ENCODE data around the gene IL13. TPM values are rescaled to one million over a fixed set of nuclear protein-coding genes. Genes with fewer than 3 reads are reported as not detected.
"Not testable (repeated sequence)": the region's sequence is repeated elsewhere in the genome, so short reads cannot be mapped to it uniquely, and the experiment has no call there.

IL13 gene
- total RNA-seq, 1 donor from 2014 or later: not detected

DNA sequence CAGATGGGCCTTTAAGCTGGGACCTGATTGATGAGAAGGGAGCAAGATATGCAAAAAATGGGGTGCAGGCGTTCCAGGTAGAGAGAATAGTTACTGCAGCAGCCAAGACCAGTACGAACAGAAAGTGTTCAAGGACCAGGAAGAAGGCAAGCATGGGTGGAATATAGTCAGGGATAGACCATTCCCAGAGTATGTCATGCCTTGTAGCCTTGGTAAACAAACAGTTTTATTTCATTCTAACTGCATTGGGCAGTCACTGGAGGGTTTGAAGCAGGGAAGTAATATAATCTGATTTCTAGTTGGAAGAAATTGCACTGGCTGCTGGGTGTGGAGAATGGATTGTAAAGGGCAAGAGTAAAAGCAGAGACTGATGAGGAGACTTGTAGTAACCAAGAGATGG lies 30.5 kb upstream of the IL13 start:
- no peak for DNase-seq (ENCODE audit: low read depth, low spot score)
- Mint-ChIP-seq H3K27ac (ENCODE audit: unreplicated experiment) (no peak overlapping the region), H3K27me3 (ENCODE audit: low read depth) (no peaks in the 10 kb centered on the region), H3K4me1 (no peaks in the 10 kb centered on the region), H3K9me3 (no peaks in the 10 kb centered on the region), H3K4me3 (no peak overlapping the region), H3K36me3 (ENCODE audit: low read depth) (peaks cover 16% of the 10 kb centered on the region)
- TF ChIP-seq, protein P1, sequence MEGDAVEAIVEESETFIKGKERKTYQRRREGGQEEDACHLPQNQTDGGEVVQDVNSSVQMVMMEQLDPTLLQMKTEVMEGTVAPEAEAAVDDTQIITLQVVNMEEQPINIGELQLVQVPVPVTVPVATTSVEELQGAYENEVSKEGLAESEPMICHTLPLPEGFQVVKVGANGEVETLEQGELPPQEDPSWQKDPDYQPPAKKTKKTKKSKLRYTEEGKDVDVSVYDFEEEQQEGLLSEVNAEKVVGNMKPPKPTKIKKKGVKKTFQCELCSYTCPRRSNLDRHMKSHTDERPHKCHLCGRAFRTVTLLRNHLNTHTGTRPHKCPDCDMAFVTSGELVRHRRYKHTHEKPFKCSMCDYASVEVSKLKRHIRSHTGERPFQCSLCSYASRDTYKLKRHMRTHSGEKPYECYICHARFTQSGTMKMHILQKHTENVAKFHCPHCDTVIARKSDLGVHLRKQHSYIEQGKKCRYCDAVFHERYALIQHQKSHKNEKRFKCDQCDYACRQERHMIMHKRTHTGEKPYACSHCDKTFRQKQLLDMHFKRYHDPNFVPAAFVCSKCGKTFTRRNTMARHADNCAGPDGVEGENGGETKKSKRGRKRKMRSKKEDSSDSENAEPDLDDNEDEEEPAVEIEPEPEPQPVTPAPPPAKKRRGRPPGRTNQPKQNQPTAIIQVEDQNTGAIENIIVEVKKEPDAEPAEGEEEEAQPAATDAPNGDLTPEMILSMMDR (conservative IDR thresholded peaks at IDR 0.05): no peak

DNA sequence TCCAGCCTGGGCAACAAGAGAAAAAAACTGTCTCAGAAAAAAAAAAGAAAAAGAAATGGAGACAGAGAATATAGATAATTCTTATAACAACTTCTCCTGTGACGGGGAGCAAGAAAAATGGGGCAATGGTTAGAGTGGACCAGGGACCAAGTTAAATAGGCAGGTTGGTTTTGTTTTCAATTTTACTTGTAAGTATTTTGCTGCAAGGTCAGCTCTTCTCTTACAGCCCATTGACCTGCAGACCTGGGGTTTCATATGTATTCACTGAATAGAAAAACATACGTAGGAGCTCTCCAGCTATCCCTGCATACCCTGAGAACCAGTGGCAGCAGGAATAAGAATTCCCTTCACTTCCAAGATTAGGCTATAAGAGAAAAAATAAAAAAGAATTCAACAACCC lies 29.2 kb upstream of the IL13 start:
- TF ChIP-seq, protein P1 (conservative IDR thresholded peaks at IDR 0.05): no peak
- peaks cover 12% of the 10 kb centered on the region for H3K36me3 Mint-ChIP-seq (ENCODE audit: low read depth)
- no peaks in the 10 kb centered on the region for H3K9me3 Mint-ChIP-seq
- no peak for DNase-seq (ENCODE audit: low read depth, low spot score)
- H3K27ac Mint-ChIP-seq (ENCODE audit: unreplicated experiment): no peak overlapping the region
- no peak overlapping the region for H3K4me3 Mint-ChIP-seq
- H3K27me3 Mint-ChIP-seq (ENCODE audit: low read depth): no peaks in the 10 kb centered on the region
- no peaks in the 10 kb centered on the region for H3K4me1 Mint-ChIP-seq

DNA sequence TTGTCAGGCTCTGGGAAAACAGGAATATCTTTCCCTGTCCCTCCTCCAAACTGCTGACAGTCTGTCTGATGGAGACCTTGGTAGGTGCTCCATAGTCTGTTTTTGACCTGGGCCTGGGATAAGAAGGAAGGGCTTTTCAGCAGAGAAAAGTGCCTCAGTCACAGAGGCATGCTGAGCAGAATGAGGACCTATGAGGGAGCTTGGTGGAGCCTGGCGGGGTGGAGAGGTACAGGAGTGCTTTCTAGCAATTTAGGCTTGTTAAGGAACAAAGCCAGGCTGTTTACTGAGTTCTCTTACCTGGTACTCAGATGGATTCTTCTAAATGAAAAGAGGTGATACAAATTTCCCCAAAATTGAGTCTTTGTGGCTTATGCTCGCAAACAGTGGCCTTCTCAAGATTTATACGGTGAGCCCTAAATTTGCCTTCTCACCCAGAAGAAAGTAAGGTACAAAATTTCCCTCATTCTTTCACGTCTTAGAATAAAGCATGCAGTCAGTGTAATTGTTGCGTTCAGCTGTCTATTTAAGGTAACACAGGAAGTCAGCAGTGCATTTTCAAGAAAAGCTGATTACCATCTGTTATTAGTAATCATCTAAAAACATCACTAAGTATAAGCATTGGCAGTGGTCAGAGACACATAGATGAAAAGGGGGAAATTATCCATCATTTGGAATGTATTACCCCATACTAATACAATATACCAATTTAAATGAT lies 28.6 kb upstream of the IL13 start:
- no peaks in the 10 kb centered on the region for H3K4me1 Mint-ChIP-seq
- peaks cover 12% of the 10 kb centered on the region for H3K36me3 Mint-ChIP-seq (ENCODE audit: low read depth)
- H3K4me3 Mint-ChIP-seq: no peak overlapping the region
- DNase-seq (ENCODE audit: low read depth, low spot score): no peak
- TF ChIP-seq, protein P1 (conservative IDR thresholded peaks at IDR 0.05): no peak
- H3K27ac Mint-ChIP-seq (ENCODE audit: unreplicated experiment): no peak overlapping the region
- no peaks in the 10 kb centered on the region for H3K9me3 Mint-ChIP-seq
- H3K27me3 Mint-ChIP-seq (ENCODE audit: low read depth): no peaks in the 10 kb centered on the region

DNA sequence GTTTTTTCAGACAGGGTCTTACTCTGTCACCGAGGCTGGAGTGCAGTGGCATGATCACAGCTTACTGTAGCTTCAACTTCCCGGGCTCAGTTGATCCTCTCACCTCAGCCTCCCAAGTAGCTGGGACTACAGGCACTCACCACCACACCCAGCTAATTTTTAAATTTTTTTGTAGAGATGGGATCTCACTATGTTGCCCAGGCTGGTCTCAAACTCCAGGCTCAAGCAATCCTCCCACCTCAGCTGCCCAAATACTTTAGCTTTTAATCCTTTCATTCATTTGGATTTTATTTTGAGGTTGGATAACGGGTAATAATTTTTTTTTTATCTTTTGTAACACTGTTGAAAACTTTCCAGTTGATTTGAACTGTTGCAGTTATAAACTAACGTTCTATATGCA lies 24.4 kb upstream of the IL13 start:
- not testable (repeated sequence) for H3K4me3 Mint-ChIP-seq; H3K36me3 Mint-ChIP-seq (ENCODE audit: low read depth); H3K27ac Mint-ChIP-seq (ENCODE audit: unreplicated experiment); H3K27me3 Mint-ChIP-seq (ENCODE audit: low read depth); DNase-seq (ENCODE audit: low read depth, low spot score); H3K9me3 Mint-ChIP-seq; H3K4me1 Mint-ChIP-seq

DNA sequence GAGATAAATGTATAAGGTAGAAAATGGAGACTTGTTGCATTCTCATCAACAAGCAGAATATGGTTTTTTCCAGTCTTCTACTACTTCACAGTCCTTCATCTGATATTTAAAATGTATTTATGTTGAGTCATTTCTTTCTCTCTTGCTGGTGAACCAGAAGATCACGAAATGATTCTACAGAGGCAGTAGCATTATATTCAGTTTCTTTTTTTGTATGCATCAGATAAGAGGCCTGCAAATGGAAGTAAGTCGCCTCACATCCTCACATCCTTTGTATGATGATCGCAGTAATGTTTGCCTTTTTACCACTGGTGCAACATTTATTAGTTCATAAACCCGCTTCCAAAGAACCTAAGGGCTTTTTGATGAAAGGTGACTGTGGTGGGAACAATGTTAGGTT lies 22.1 kb upstream of the IL13 start:
- Mint-ChIP-seq H3K4me3 (no peak overlapping the region), H3K4me1 (no peaks in the 10 kb centered on the region), H3K27ac (ENCODE audit: unreplicated experiment) (no peak overlapping the region), H3K9me3 (no peaks in the 10 kb centered on the region), H3K36me3 (ENCODE audit: low read depth) (peaks cover 9% of the 10 kb centered on the region), H3K27me3 (ENCODE audit: low read depth) (no peaks in the 10 kb centered on the region)
- DNase-seq (ENCODE audit: low read depth, low spot score): no peak
- TF ChIP-seq, protein P1 (conservative IDR thresholded peaks at IDR 0.05): no peak

DNA sequence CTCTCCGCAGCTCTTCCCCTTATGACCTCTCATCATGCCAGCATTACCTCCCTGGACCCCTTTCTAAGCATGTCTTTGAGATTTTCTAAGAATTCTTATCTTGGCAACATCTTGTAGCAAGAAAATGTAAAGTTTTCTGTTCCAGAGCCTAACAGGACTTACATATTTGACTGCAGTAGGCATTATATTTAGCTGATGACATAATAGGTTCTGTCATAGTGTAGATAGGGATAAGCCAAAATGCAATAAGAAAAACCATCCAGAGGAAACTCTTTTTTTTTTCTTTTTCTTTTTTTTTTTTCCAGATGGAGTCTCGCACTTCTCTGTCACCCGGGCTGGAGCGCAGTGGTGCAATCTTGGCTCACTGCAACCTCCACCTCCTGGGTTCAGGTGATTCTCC lies 20.7 kb upstream of the IL13 start:
- Mint-ChIP-seq H3K27ac (ENCODE audit: unreplicated experiment) (no peak overlapping the region), H3K4me3 (no peak overlapping the region), H3K9me3 (no peaks in the 10 kb centered on the region), H3K4me1 (no peaks in the 10 kb centered on the region), H3K27me3 (ENCODE audit: low read depth) (no peaks in the 10 kb centered on the region), H3K36me3 (ENCODE audit: low read depth) (peaks cover 5% of the 10 kb centered on the region)
- TF ChIP-seq, protein P1 (conservative IDR thresholded peaks at IDR 0.05): no peak
- DNase-seq (ENCODE audit: low read depth, low spot score): no peak

Data from neural crest cell (in vitro differentiated cells).